NCI-H1930 (cell line): ENCODE measurements around the gene HRH3.

ENCODE experiments used
- DNase-seq, 2 experiments: peaks; one replicate each; lab custom pipeline; 2025; lab: John Stamatoyannopoulos, UW

The HRH3 gene

GRCh38 chr20:62174870-62175624 lies 45.0 kb downstream of the HRH3 start:
- no peak for DNase-seq

- DNase-seq: no peak
These were observed 45.9 kb downstream of the HRH3 start for GRCh38 chr20:62174021-62174804.

- DNase-seq: no peak
These were observed 47.4 kb downstream of the HRH3 start for GRCh38 chr20:62172666-62173065.

DNA sequence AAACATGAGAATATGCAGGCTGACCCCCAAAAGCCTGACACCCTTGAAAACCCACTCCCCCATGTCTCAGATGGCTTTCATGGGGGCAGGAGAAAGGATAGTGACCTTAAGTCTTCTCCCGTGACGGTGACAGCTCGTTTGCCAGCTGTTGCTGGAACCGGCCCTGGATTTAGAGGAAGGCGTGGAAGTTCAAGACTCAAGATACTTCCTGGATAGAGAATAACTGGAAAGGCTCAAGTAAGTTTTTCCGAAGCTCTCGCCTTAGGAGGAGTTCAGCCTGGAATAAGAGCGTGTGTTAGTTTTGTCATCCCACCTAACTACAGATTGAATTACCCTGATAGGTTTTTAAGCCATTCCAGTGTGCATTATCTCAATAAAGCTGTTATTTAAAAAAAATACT lies 48.8 kb downstream of the HRH3 start:
- DNase-seq: no peak

DNA sequence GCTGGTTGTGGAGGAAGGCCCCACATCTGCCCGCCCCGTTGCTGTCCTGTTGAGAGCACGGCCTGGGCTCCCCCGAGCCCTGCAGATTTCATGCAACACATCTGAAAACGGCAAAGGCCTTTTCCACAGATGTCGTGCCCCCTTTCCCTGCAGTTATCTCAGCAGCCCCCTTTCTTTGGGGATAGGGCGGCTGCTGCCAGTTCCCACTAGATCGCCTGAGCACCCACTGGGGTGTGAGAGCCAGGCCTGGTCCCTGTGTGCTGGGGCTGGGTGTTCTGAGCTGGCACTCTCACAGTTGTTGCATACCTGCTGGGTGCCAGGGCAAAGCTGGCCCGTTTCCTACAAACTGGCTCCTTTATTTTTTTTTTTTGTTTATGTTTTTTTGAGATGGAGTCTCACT lies 49.5 kb downstream of the HRH3 start:
- no peak for DNase-seq

DNA sequence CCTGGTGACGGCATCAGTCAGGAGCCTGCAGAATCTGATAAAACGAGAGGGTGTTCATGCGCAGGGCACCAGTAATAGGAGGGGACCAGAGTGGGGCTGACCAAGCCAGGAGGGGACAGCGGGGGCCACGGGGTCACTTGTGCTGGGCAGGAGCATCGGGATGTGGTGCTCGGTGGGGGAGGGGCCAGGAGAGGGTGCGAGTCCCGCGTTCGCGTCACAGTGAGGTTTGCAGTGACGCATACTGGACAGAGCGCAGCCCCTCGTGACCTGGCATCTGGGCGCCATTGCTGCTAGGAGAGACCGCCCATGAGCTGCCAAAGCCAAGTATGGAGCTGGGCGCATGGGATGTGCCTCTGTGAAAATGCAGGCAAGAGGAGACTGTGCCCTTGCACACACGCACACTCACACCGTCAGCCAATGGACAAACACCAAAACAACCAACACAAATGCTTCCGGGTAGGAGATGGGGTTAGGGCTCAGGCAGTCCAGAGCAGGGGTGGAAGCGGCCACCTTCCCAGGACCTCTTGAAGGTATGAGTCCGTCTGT lies 51.1 kb downstream of the HRH3 start:
- no peak for DNase-seq

- no peak for DNase-seq
These were observed 52.0 kb downstream of the HRH3 start for GRCh38 chr20:62168061-62168460.

DNA sequence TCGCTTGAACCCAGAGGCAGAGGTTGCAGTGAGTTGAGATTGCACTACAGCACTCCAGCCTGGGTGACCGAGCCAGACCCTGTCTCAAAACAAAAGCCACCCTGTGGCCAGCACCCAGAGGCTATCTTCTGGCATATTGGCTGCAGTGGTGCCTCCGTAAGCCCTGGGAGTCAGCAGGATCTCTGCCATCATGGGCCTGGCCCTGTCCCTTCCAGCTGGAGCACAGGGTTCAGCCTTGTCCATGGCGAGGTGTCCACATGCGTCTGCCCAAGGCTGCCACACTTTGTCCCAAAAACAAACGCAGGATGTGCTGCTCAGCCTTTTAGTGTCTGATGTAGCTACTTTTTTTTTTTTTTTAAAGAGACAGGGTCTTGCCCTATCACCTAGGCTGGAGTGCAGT lies 52.6 kb downstream of the HRH3 start:
- no peak for DNase-seq

DNA sequence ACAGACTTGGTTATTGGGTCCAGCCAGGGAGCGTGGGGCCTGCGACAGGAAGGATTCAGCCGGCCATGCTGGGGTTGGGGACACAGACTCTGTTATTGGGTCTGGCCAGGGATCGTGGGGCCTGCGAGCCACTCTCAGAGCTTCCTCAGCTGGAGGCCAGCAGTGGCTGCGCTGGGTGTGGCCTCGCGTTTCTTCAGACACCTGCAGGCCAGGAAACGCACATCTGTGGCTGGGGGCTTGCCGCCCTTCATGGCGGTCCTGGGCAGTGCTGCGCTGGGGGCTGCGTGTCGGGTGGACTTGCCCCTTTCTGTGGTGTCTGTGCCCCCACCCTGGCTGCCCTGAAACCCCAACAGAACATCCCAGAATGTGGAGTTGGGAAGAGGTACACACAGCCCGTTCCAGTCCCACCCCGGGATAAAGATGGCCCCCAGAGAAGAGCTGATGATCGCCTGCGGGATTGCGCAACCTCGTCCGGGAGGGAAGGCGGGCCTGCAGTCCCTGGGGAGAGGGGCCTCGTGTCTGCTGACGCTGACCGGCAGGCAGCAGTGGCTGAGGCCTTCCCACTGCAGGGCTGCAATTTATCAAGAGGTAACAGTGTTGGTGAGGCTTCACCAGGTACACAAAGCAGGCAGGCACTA lies 54.2 kb downstream of the HRH3 start:
- DNase-seq: no peak
